Measurements from ENCODE around the gene PARP15.
"Not testable (repeated sequence)": the region's sequence is repeated elsewhere in the genome, so short reads cannot be mapped to it uniquely, and the experiment has no call there.

PARP15 gene

GRCh38 chr3:122577409-122578031 is at the start of gene PARP15:
TSS of gene PARP15 (plus strand) at chr3:122577650. CDS start at chr3:122577668, 18 bp downstream.
- DNase-seq = no peak

- DNase-seq = no peak
These were observed 47.3 kb upstream of the PARP15 start for GRCh38 chr3:122530164-122530563.

GRCh38 chr3:122533480-122533879 is 44.0 kb upstream of the PARP15 start:
- DNase-seq = no peak

DNA sequence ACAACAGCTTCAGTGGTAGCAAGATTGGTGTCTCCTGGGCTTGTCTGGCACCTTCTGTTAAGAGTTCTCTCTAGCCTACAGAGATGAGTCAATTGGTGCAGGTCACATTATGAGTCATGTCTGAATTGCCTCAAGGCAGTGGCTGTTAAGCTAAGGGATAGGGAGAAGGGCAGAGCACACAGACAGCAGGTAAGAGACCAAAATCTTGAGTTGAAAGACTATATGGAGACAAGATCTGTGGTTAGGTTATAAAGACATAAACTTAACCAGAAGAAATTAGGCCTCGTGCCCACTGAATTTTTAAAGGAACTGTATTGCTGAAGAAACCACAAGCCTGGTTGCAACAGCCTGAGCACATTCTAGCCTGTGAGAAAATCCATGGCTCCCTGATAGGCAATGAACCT is 43.5 kb upstream of the PARP15 start:
- peak; percentile 49 for DNase-seq

GRCh38 chr3:122535964-122536631 is 41.4 kb upstream of the PARP15 start:
- DNase-seq = no peak

GRCh38 chr3:122536632-122537001 is 40.8 kb upstream of the PARP15 start:
- no peak for DNase-seq

DNA sequence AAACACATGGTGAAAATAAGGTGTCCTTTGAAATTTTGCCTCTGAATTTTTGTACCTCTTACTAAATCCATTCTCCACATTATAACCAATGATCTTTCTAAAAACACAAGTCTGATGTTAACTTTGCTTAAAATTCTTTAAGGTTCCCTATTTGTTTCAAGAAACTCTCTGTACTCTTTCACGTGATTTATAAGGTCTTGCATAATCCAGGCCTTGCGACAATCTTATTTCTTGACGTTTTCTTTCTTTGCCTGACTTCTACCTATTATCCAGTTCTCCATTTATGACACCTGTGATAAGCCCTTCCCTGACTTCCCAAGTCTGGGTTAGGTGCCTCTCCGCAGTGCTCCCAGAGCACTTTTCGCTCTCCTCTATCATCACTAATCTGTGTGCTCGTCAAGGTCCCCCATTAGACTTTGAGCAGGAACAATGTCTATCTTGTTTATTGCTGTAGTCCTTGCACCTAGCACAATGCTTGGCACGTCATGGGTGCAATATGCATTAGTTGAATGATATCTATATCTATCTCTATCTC is 38.4 kb upstream of the PARP15 start:
- no peak for DNase-seq

- DNase-seq = no peak
These were observed 31.3 kb upstream of the PARP15 start for GRCh38 chr3:122546151-122546550.

- DNase-seq = no peak
These were observed 29.4 kb upstream of the PARP15 start for GRCh38 chr3:122548076-122548475.

GRCh38 chr3:122548619-122549018 is 28.8 kb upstream of the PARP15 start:
- DNase-seq = no peak

- DNase-seq = no peak
These were observed 24.3 kb upstream of the PARP15 start for GRCh38 chr3:122553171-122553570.

- DNase-seq = no peak
These were observed 22.0 kb upstream of the PARP15 start for GRCh38 chr3:122555275-122556071.

DNA sequence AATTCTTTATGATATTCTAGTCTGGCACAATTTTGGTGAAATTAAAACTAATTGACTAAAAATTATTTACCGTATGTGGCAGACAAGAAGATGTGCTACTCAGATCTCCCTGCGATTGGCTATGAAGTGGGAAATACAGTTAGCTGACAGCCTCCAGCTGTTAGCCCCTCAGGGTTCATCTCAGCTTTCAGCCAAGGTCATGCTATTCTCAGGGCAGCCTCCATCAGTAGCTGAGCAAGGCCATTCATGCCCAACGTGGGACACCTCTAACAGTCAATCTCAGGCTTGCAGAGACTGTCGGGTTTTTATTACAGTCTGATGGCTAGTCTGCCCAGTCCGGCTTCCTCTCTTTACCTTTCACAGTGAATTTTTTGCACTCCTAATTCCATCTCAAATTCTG is 20.1 kb upstream of the PARP15 start:
- DNase-seq = no peak

- DNase-seq = no peak
These were observed 18.8 kb upstream of the PARP15 start for GRCh38 chr3:122558605-122559004.

- no peak for DNase-seq
These were observed 17.5 kb upstream of the PARP15 start for GRCh38 chr3:122559906-122560305.

- DNase-seq = peak; percentile 44
These were observed 16.8 kb upstream of the PARP15 start for GRCh38 chr3:122560680-122561079.

DNA sequence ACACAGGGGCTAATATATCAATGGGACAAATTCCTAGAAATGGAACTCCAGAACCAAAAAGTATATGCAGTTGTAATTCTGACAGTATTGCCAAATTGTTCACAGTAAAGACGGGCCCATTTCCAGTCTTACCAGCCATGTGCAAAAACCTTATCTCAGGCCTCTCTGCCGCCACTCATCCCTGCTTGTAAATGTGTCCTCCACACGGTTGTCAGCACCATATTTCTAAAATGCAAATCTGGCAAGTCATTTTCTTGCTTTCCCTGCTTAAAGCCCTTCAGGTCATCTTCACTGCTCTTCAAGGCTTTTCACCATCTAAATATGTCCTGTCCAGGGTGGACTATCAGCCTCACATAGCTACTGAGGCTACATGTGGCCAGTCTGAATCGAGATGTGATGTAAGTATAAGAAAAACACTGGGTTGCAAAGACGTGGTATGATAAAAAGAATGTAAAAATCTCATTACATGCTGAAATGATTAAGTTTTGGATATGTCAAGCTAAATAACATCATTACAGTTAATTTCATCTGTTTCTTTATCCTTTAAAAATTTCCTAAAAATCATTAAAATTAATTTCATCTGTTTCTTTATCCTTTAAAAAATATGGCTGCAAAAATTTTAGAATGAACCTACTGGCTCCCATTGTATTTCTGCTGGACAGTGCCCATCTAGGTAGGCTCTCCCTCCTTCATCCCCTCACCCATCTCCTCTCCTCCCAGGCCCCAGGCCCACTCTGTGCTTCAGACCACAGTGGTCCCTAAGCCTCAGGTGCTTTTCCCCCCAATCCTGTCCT is 14.3 kb upstream of the PARP15 start:
- no peak for DNase-seq

DNA sequence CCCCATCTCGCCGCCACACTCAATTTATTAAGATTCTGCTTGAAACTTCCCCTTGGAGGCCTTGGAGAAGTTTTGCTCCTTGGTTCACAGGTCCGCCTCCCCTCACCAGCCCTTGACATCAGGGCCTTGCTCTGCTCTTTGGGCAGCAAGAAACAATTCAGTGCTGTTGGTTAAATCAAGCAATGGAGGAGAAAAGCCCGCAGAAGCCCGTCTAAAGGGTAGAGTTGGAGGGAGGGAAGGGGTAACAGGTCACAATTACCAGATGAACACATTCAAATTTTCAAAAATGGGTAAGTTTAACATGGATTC is 13.8 kb upstream of the PARP15 start:
- DNase-seq = no peak

- DNase-seq = peak; percentile 65
These were observed 13.1 kb upstream of the PARP15 start, which contains the start of the genes DTX3L and PARP9 for GRCh38 chr3:122564155-122564912. TSS of gene DTX3L (plus strand) at chr3:122564338. CDS start at chr3:122564427, 89 bp downstream. TSS of gene PARP9 (minus strand) at chr3:122564300. CDS start at chr3:122559620, 4,680 bp downstream.

- DNase-seq = not testable (repeated sequence)
These were observed 9.3 kb upstream of the PARP15 start for GRCh38 chr3:122568131-122568530.

DNA sequence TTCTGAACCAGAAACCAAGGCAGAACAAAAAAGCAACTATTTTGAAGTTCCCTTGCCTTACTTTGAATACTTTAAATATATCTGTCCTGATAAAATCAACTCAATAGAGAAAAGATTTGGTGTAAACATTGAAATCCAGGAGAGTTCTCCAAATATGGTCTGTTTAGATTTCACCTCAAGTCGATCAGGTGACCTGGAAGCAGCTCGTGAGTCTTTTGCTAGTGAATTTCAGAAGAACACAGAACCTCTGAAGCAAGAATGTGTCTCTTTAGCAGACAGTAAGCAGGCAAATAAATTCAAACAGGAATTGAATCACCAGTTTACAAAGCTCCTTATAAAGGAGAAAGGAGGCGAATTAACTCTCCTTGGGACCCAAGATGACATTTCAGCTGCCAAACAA is 8.7 kb upstream of the PARP15 start:
- no peak for DNase-seq

GRCh38 chr3:122572940-122573412 is 4.5 kb upstream of the PARP15 start:
- no peak for DNase-seq
